Mesothelial cell of epicardium (in vitro differentiated cells): Measurements from ENCODE around the gene ZACN. TPM values are rescaled to one million over a fixed set of nuclear protein-coding genes. Genes with fewer than 3 reads are reported as not detected.
"Not testable (repeated sequence)": the region's sequence is repeated elsewhere in the genome, so short reads cannot be mapped to it uniquely, and the experiment has no call there.

Experiments used
- DNase-seq, 2 experiments: peaks; one replicate each; pipeline ENCODE4 v3.0.0; 2021; ENCODE audit warnings: low spot score in 2 of 2; ENCODE audit not compliant: unreplicated experiment in 2 of 2
- H3K27ac Mint-ChIP-seq: 2 replicates; pipeline ENCODE4 v1.8.0; 2021; ENCODE audit warnings: mixed read lengths
- H3K27me3 Mint-ChIP-seq: 2 replicates; pipeline ENCODE4 v1.8.0; 2021; ENCODE audit warnings: low read depth, mixed read lengths
- H3K36me3 Mint-ChIP-seq: 2 replicates; pipeline ENCODE4 v1.8.0; 2021; ENCODE audit warnings: mixed read lengths
- H3K4me1 Mint-ChIP-seq: 2 replicates; pipeline ENCODE4 v1.8.0; 2021; ENCODE audit warnings: mixed read lengths
- H3K4me3 Mint-ChIP-seq: 2 replicates; pipeline ENCODE4 v1.8.0; 2021; ENCODE audit warnings: mild to moderate bottlenecking, moderate library complexity, mixed read lengths
- H3K9me3 Mint-ChIP-seq: 2 replicates; pipeline ENCODE4 v1.8.0; 2021; ENCODE audit warnings: mixed read lengths
- CTCF ChIP-seq: fragments of 200-600 bp; sonication (generic); IDR thresholded peaks from one replicate; pipeline ENCODE4 v1.5.0; 2021; ENCODE audit warnings: antibody characterized with exemption; ENCODE audit not compliant: unreplicated experiment
- total RNA-seq: library from RNA; stranded (reverse); gene quantifications from 3 replicates; pipeline ENCODE4 v1.2.1, GENCODE V29; 2021

ZACN gene
- total RNA-seq, 1 donor from 2014 or later: 0.18 TPM

GRCh38 chr17:76036497-76037261 is 42.3 kb upstream of the ZACN start:
- H3K9me3 Mint-ChIP-seq: peaks cover 3% of the 10 kb centered on the region
- DNase-seq: no peak
- no peaks in the 10 kb centered on the region for H3K27me3 Mint-ChIP-seq
- no peak for TF ChIP-seq CTCF
- no peak overlapping the region for H3K4me3 Mint-ChIP-seq
- peaks cover 31% of the 10 kb centered on the region for H3K36me3 Mint-ChIP-seq
- H3K27ac Mint-ChIP-seq: no peak overlapping the region
- H3K4me1 Mint-ChIP-seq: peaks cover 3% of the 10 kb centered on the region

- no peak for TF ChIP-seq CTCF
- Mint-ChIP-seq H3K9me3 (no peaks in the 10 kb centered on the region), H3K4me1 (peaks cover 3% of the 10 kb centered on the region), H3K27ac (no peak overlapping the region), H3K4me3 (no peak overlapping the region), H3K36me3 (peaks cover 35% of the 10 kb centered on the region), H3K27me3 (no peaks in the 10 kb centered on the region)
- no peak for DNase-seq
Measured at GRCh38 chr17:76038050-76038449, 40.9 kb upstream of the ZACN start.

GRCh38 chr17:76039121-76039520 is 39.9 kb upstream of the ZACN start:
- DNase-seq: no peak
- peaks cover 45% of the 10 kb centered on the region for H3K36me3 Mint-ChIP-seq
- no peaks in the 10 kb centered on the region for H3K9me3 Mint-ChIP-seq
- peaks cover 3% of the 10 kb centered on the region for H3K4me1 Mint-ChIP-seq
- H3K27ac Mint-ChIP-seq: no peak overlapping the region
- no peak for TF ChIP-seq CTCF
- H3K4me3 Mint-ChIP-seq: no peak overlapping the region
- no peaks in the 10 kb centered on the region for H3K27me3 Mint-ChIP-seq

- no peaks in the 10 kb centered on the region for H3K27me3 Mint-ChIP-seq
- no peak overlapping the region for H3K4me3 Mint-ChIP-seq
- peaks cover 3% of the 10 kb centered on the region for H3K4me1 Mint-ChIP-seq
- no peak overlapping the region for H3K27ac Mint-ChIP-seq
- H3K9me3 Mint-ChIP-seq: no peaks in the 10 kb centered on the region
- DNase-seq: no peak
- TF ChIP-seq CTCF: no peak
- H3K36me3 Mint-ChIP-seq: peaks cover 55% of the 10 kb centered on the region
Measured at GRCh38 chr17:76040376-76040775, 38.6 kb upstream of the ZACN start.

GRCh38 chr17:76042868-76043267 is 36.1 kb upstream of the ZACN start:
- not testable (repeated sequence) for H3K9me3 Mint-ChIP-seq, H3K4me1 Mint-ChIP-seq, H3K27me3 Mint-ChIP-seq, H3K4me3 Mint-ChIP-seq, DNase-seq, H3K27ac Mint-ChIP-seq
- peaks cover 66% of the 10 kb centered on the region for H3K36me3 Mint-ChIP-seq

GRCh38 chr17:76044475-76045007 is 34.4 kb upstream of the ZACN start:
- not testable (repeated sequence) for H3K4me1 Mint-ChIP-seq, H3K27ac Mint-ChIP-seq, DNase-seq, H3K4me3 Mint-ChIP-seq, H3K27me3 Mint-ChIP-seq, H3K9me3 Mint-ChIP-seq
- peaks cover 63% of the 10 kb centered on the region for H3K36me3 Mint-ChIP-seq
